Spleen (tissue), 7 donors: ENCODE measurements around the gene ABHD13.

Experiments used
- CTCF ChIP-seq, 11 experiments: fragments of 200-600 bp in 7 of 11; fragments of 450-650 bp in 4 of 11; sonication (generic) in 4 of 11; IDR thresholded peaks in 8 of 11; conservative IDR thresholded peaks in 3 of 11; 1 replicate in 7 of 11; 2 replicates in 4 of 11; pipeline versions ENCODE4 v1.4.0 to v1.8.0; 2016 to 2021; ENCODE audit warnings: antibody characterized with exemption in 11 of 11, inconsistent platforms in 4 of 11, mild to moderate bottlenecking in 1 of 11
- POLR2A ChIP-seq, 3 donors: fragments of 450-650 bp; IDR thresholded peaks; one replicate each; pipeline ENCODE4 v1.5.1; 2017; ENCODE audit warnings: antibody characterized with exemption in 3 of 3, mild to moderate bottlenecking in 1 of 3
- donor health status: DM: no; HTN: no; CAD: no; lungs with moderate emphysema.
- donor health status: DM: no; HTN: no; CAD: no.
- donor health status: DM: no; HTN: no; CAD: no.

DNA sequence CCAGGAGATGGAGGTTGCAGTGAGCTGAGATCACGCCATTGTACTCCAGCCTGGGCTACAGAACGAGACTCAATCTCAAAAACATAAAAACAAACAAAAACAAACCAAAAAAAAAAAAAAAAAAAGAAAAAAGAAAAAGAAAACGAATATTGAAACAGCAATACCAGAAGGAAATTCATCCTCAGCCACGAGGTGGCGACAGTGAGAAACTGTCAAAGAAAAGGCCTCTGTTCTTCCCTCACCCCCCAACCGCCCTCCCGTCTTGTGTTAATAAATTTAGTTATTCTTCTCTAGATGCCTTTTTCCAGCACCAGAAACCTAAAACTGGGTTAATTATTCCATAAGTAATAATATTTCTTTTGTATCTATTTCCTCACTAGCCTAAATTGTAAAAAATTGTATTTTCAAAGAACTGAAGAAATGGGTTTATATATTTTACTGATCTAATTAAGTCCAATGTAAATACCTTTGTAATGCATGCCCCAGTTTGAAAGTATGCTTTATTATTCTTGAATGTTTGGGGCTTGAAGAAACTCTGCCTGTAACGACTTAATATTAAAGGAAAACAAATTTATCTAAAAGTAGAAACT lies 41.4 kb upstream of the ABHD13 start:
- TF ChIP-seq POLR2A (IDR thresholded peaks at IDR 0.05) (no peak), CTCF (IDR thresholded peaks at IDR 0.05 in 8 of 11, conservative IDR thresholded peaks at IDR 0.05 in 3 of 11) (peak in 8 of 11 experiments; percentile 9 to 56 (median 44))
